ENCODE results near the gene UPP2.

- TF ChIP-seq POLR2AphosphoS5 (IDR thresholded peaks at IDR 0.05; ENCODE audit: low read depth, low read length) (no peak), REST (IDR thresholded peaks at IDR 0.05; ENCODE audit: insufficient read depth in 1 of 2, low read depth in 2 of 2, low read length in 2 of 2) (no peak)
These were observed 7.1 kb upstream of the UPP2 start for GRCh38 chr2:158094487-158095092.

All from PFSK-1 (cell line).